Stimulated activated CD8-positive, alpha-beta memory T cell treated with anti-CD3 and anti-CD28 coated beads, Interleukin-7, amount 100 ng/mL, for 4 hours (primary cell): ENCODE data around the gene ISL2.

Experiments
- DNase-seq, 2 donors: peaks; one replicate each; pipeline ENCODE4 v3.0.0-alpha.2; 2020; ENCODE audit warnings: low read depth in 2 of 2

ISL2 gene

GRCh38 chr15:76342058-76342381, 5.4 kb downstream of the ISL2 start:
- no peak for DNase-seq

DNA sequence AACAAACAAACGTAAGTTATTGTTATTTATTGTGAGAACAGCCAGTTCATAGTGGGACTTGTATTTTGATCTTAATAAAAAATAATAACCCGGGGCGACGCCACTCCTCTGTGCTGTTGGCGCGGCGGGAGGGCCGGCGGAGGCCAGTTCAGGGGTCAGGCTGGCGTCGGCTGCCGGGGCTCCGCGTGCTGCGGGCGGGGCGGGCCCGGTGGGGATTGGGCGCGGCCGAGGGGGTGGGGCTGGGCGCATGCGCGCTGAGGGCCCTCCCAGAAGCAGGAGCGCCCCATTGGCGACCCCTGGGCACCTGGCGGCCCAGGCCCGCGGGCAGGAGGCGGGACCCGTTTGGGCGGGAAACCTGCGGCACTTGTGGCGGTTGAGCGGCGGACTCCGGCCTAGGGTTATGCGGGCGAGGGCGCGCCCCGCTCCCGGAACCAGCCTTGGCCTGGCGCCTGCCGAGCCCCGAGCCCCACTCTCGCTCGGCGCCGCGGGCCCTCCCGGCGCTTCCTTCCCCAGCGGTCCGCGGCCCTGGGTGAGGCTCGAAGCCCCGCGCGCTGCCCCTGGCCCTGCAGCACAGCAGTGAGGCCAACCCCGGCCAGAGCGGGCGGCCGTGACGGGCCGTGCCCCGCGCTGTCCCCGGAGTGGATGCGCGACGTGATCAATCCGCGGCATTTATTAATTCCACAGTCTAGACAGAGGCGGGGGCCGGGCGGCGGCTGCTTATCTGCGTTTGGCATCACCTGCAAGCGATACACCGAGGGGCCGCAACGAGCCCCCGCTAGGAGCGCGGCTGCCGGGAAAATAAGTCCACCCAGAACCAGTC, 6.0 kb downstream of the ISL2 start:
- DNase-seq: no peak

GRCh38 chr15:76343313-76343996, 6.9 kb downstream of the ISL2 start:
- DNase-seq: no peak

DNA sequence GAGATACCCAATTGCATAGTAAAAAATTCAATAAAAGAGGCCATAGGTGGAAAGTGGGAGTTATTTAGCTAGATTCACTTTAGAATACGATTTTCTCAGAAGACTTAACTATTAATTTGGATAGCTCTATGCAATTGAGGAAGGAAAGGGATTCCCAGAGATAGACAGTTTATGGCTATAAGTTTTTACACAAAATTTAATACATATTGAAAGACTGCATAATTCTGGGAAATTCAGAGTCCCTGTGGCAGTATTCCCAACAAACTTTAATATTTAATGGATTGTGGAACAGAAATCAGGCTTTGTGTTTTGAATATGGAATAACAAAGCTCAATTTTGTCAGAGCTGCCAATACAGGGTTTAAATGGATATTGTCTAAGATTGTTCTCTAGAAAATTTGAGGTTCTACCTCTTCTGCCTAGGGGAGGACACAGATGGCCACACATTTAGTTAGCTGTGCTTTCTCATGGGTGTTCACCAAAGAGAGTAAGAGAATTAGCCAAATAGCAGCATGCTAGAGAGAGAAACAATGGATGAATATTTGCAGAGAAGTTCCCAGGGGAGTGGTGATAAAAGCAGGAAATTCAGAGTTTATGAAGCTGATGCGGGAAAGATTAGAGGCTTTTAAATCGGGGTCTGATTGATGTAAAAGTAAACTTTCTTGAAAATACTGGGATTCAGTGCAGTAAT, 8.5 kb downstream of the ISL2 start:
- DNase-seq: no peak

- no peak for DNase-seq
These were observed 9.0 kb downstream of the ISL2 start for GRCh38 chr15:76345583-76345879.

DNA sequence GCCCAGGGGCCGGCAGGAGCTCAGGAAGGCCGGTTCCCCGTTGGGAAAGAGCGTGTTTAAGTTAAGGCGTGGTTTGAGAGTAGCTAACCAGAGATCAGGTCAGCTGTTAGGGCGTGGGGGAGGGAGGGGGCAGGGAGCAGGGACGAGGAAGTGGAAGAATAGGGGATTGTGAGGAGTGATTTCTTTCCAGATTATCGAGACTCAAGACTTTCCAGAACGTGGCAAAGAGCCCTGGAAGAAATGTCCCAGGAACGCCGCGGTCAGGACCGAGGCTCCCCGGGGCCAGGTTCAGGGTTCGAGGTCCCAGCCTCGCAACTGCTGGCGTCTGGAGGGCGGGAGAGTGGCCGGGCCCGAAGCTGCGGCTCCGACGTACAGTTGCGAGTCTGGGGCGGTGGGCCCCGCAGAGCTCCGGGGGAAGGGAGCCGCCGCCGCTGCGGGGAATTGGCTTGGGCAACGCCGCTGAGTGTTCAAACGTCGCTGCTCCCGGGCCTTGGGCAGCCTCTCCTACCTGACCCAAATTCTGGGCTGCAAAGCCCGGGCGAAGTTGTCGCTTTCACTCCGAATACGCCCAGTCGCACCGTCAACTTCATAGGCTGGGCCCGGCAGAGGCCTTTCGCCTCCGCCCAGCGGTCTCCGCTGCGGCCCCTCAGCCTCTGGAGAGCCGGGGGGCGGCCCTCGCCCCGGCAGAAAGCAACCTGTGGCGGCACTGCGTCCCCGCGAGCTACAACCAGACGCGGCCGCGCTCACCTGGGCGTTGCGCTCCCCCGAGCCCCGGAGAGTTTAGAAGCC, 9.5 kb downstream of the ISL2 start:
- no peak for DNase-seq

DNA sequence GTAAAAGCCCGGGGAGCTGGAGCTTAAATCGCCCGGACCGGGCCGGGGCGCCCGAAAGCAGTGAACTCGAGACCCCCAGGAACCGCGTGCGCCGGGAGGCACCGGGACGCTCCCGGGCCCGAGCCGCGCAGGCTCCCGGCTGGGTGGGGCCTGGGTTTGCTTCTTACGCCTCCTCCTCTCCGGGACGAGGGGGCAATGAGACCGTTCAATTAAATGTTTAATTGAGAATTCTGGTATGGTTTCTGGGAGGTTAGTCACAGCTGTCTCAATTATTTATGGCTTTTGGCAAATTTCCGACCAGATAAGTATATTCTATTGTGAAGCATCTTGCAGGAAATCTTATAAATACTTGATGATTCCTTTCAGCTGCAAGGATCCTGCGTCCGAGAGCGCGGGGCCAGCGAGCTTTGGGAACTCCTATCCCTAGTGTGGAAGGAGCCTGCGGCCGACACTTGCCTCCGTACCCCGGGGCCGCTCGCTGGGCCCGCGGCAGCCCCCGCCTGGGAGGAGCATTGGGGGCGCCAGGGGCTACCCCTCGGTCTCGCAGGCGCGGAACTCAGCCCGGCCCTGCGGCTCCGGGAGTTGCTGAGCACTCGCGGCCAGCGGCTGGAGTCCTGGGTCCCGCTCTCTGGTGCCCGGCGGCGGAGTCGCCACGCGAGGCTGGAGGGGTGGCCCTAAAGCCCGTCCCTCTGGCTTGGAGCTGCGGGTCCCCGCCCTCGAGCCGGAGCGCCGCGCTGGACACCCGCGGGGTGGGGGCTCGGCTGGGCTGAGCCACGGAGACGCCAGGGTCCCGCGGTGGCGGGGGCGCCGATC, 10.3 kb downstream of the ISL2 start:
- DNase-seq: no peak

GRCh38 chr15:76347482-76348055, 11.0 kb downstream of the ISL2 start:
- DNase-seq: no peak

GRCh38 chr15:76349301-76350070, 12.9 kb downstream of the ISL2 start:
- DNase-seq: no peak

DNA sequence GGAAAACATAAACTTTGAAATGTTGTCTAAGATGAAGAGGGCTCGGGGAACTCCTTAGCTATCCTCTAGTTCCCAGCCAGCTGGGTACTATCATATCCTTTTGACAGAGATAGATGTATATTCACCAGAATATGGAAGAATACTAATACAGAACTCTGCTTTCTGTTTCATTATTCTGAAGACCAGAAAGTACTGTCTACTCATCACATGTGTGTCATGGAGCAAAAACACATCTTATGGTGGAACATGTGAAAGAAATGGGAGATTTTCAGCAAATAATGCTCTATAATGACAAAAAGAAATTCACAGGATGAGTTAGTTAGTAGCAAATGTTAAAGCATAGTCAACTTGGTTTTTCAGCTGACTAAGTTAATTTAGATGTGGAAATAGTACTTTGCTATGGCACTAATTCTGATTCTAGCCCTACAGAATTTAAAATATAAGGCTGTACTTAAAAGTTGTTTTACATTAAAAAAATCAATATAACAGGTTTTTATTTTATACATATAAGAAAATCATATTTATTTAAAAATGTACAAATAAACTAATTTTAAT, 16.5 kb downstream of the ISL2 start:
- no peak for DNase-seq

DNA sequence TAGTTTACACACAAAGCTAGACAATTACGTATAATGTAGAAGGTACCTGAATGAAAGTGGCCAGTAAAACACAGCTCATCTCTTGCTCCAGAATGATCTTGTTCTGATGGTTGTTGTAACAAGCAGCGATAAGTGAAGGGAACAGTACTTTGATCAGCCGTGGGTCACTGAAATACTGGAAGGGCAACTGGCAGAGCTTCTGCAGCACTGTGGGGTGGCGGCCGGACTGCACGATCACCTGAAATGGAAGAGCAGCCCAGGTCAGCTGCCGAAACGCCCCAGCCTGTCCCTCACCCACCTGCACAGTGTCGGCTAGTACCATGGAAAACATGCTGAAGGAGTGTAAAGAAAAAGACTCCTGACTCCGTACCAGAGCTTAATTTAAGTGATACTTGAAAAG, 17.3 kb downstream of the ISL2 start:
- no peak for DNase-seq

- DNase-seq: no peak
These were observed 18.4 kb downstream of the ISL2 start for GRCh38 chr15:76354823-76355440.

DNA sequence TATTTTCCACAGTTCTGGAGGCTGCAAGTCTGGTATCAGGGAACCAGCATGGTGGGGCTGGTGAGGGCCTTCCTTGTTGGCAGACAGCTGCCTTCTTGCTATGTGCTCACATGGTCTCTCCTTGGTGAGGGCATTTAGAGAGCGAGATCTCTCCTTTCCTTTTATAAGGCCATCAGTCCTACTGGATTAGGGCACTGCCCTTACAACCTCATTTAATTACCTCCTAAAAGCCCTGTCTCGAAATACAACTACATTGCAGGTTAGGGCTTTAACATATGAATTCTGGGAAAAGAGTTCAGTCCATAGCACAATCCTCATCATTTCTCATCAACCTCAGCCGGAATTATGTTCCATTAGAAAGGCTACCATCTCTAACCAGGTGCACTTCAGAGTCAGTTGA, 21.9 kb downstream of the ISL2 start:
- DNase-seq: no peak

DNA sequence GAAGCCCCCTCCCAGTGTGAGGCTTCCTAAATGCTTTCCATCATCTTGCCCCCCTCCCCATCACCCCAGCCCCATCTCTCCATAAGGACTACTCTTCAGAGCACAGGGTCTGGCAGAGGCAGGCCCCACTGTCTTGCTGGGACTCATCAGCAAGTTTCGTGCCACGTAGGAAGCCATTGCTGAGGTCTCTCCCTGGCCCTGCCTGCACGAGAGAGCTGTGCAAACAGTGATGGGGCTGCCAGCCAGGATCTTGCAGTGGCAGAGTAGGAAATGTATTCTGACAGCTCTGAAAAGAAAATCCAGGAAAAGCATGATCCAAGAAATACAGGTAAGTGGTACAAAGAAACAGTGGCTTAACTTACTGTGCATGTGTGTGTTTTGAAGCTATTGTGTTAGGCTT, 22.6 kb downstream of the ISL2 start:
- DNase-seq: no peak

DNA sequence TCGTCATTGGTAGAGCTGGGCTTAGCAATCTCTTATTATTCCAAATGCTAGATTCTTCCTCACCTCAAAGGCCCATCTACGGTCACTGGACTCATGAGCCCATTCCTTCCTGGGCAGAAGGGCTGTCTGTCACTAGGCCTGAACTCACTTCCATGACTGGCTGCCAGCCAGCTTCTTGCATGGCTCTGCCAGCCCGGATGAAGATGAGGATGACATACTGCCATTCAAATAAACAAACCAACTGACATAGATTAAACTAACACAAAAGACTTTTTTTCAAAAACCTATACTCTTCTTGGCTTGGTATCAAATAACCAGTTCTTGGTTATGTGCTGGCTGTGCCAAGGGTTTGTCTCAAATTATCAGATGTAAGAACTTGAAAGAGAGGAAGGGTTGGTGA, 23.8 kb downstream of the ISL2 start:
- DNase-seq: no peak

DNA sequence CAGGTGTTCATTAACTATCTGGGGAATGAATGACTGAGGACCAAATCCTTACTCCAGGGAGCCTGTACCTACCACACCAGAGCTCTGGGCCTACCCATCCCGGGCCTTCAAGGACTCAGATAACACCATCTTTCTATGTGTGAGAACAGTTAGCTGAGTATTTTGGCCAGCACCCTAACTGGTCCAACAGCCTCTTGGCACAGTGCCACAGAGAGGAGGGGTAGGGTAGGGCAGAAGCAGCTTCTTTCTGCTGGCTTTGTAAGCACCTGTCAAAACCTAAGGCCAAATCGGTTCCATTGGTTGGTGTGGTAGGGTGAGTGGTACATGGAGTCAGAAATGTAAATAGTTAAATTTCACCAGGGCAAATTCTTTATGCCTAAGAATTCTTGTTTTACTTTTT, 26.7 kb downstream of the ISL2 start:
- no peak for DNase-seq

DNA sequence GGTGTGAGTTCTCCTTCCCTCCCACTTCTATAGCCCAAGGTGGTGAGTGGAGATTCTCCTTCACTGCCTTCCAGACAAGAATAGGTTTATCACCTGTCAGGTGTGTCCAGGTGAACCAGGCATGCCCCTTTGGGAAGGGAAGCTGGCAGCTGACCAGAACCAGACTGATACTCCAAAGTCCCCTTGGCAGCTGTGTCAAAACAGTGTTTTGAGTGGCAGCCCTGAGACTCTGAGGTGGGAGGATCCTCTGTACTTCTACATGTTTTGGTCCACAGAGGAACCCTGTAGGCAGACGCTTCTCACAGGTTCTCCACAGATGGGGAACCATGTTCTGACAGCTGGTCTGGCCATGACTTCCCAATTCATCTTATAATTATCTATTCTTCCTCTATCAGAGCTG, 30.1 kb downstream of the ISL2 start:
- no peak for DNase-seq

GRCh38 chr15:76368122-76368621, 31.6 kb downstream of the ISL2 start:
- DNase-seq: no peak

GRCh38 chr15:76376029-76376428, 39.5 kb downstream of the ISL2 start:
- no peak for DNase-seq
